Skeletal muscle satellite cell (primary cell): ENCODE data around the gene SIPA1L2.

Source experiments
- H3K27me3 ChIP-seq: 2 replicates; pipeline ENCODE4 v1.7.0; 2013; ENCODE audit warnings: low read length; ENCODE audit not compliant: control insufficient read depth, insufficient read depth
- H3K36me3 ChIP-seq: 2 replicates; pipeline ENCODE4 v1.7.0; 2013; ENCODE audit warnings: mild to moderate bottlenecking, control low read depth, low read length; ENCODE audit not compliant: insufficient read depth
- H3K4me1 ChIP-seq: 2 replicates; pipeline ENCODE4 v1.7.0; 2013; ENCODE audit warnings: low read length; ENCODE audit not compliant: control insufficient read depth, insufficient read depth
- H3K4me2 ChIP-seq: 2 replicates; pipeline ENCODE4 v1.7.0; 2013; ENCODE audit warnings: mild to moderate bottlenecking, low read length
- H3K4me3 ChIP-seq: 2 replicates; pipeline ENCODE4 v1.7.0; 2013; ENCODE audit warnings: low read length
- H3K9ac ChIP-seq: 2 replicates; pipeline ENCODE4 v1.7.0; 2013; ENCODE audit warnings: mild to moderate bottlenecking, low read depth, low read length, moderate library complexity
- H3K9me3 ChIP-seq: replicated peaks from 2 replicates; pipeline ENCODE4 v1.7.0; 2013; ENCODE audit warnings: mild to moderate bottlenecking, control low read depth, low read length

Gene SIPA1L2

DNA sequence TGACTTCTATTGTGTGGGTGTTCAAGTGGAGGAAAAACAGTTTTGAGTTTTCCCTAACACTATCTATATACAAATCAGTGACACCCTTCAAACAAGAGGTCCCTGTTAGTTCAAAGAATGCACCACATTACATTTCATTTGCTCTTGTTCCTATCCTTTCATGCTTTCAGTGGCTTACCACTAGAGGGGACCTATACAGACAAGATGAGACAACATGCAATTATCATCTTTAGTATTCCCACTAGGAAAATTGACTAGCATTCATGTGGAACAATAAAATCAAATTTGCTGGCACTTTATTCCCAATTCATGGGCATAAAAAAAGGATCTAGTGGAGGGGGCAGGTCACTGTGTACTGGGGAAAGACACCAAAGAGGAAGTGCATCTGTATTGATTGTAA lies 13.3 kb upstream of the SIPA1L2 start:
- H3K36me3 ChIP-seq, result no peaks in the 10 kb centered on the region
- H3K4me1 ChIP-seq, result no peaks in the 10 kb centered on the region
- no peaks in the 10 kb centered on the region for H3K27me3 ChIP-seq
- H3K4me3 ChIP-seq, result no peak overlapping the region
- H3K9ac ChIP-seq, result no peak overlapping the region
- H3K9me3 ChIP-seq, result no peaks in the 10 kb centered on the region
- H3K4me2 ChIP-seq, result no peak overlapping the region

DNA sequence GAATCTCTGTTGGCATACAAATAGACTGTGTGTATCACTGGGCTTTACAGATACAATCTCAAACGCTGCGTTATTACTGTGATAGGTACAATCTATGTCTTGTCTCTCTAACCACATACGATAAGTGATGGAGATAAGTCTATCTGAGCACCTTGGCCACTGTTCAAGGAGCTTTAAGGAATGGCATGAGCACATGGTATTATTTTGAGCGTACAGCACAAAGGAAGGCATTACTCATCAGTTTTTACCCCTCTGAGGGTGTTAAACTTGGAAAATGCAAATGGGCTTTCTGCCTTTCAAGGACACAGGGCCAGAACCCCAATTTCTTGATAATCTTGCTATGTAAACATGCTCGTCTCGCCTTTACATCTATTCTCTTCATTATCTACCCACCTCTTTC lies 11.6 kb upstream of the SIPA1L2 start:
- Histone ChIP-seq H3K9me3 (no peaks in the 10 kb centered on the region), H3K4me2 (no peak overlapping the region), H3K27me3 (peaks cover 12% of the 10 kb centered on the region), H3K36me3 (no peaks in the 10 kb centered on the region), H3K4me3 (no peak overlapping the region), H3K9ac (no peak overlapping the region), H3K4me1 (no peaks in the 10 kb centered on the region)

DNA sequence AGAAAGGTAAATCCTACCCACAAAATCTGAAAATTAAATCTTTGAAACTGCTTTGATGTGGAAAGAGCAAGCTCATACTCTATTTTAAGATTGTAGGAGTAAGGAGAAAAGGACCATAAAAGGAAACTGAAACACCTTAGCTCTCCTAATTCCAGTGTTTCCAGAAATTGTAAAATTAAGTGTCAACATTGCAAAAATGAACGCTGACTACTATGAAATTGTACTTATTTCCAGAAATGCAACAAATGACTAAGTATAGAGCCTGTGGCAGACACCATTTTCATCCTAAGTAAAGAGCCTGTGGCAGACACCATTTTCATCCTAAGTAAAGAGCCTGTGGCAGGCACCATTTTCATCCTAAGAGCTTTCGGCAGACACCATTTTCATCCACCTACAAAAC lies 6.9 kb upstream of the SIPA1L2 start:
- no peak overlapping the region for H3K4me3 ChIP-seq
- H3K9me3 ChIP-seq, result no peaks in the 10 kb centered on the region
- no peak overlapping the region for H3K4me2 ChIP-seq
- H3K36me3 ChIP-seq, result no peaks in the 10 kb centered on the region
- H3K9ac ChIP-seq, result no peak overlapping the region
- no peaks in the 10 kb centered on the region for H3K4me1 ChIP-seq
- peaks cover 14% of the 10 kb centered on the region for H3K27me3 ChIP-seq

DNA sequence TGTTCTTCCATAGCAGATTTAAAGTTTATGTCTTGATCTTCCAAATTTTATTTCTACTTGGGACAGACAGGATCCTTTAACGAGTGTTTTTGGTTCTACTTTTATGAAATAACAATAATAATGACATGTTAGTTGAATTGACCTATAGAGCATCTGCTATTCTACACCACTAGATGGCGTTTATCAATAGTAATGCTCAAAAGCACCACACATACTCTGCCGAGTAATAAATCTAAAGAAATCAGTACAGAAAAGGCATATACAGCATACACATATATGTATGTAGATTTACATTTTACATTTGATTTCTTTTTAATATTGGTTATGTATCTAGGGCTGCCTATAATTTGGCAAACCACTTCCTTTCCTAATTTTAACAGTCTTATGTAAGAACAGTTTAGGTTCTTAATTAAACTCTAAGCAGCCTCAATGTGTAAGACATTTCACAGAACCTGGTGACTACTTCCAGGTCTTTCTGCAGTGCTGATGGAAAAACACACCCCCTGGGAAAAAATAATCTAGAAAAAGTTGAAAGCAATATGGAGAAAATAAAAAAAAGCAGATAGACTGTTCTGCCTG lies 5.9 kb upstream of the SIPA1L2 start:
- Histone ChIP-seq H3K4me2 (no peak overlapping the region), H3K36me3 (no peaks in the 10 kb centered on the region), H3K9ac (no peak overlapping the region), H3K4me3 (no peak overlapping the region), H3K27me3 (peaks cover 14% of the 10 kb centered on the region), H3K9me3 (no peaks in the 10 kb centered on the region), H3K4me1 (peaks cover 2% of the 10 kb centered on the region)

DNA sequence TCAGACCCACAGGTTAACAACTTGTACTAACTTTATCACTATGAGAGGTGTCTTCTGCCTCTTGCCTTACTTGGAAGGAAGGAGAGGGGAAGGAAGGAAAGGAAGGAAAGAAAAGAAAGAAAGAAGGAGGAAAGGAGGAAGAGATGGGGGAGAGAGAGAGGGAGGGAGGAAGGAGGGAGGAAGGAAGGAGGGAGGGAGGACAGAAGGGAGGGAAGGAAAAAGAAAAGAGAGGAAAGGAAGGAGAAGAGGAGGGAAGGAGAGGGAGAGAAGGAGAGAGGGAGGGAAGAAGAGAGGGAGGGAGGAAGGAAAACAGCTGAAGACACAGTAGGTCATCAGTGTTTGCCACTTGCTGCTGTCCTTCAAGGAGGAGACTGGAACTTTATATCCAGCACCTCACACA lies 5.3 kb upstream of the SIPA1L2 start:
- no peak overlapping the region for H3K9ac ChIP-seq
- peaks cover 14% of the 10 kb centered on the region for H3K27me3 ChIP-seq
- H3K4me2 ChIP-seq, result no peak overlapping the region
- no peaks in the 10 kb centered on the region for H3K9me3 ChIP-seq
- H3K4me1 ChIP-seq, result peaks cover 6% of the 10 kb centered on the region
- no peak overlapping the region for H3K4me3 ChIP-seq
- no peaks in the 10 kb centered on the region for H3K36me3 ChIP-seq

DNA sequence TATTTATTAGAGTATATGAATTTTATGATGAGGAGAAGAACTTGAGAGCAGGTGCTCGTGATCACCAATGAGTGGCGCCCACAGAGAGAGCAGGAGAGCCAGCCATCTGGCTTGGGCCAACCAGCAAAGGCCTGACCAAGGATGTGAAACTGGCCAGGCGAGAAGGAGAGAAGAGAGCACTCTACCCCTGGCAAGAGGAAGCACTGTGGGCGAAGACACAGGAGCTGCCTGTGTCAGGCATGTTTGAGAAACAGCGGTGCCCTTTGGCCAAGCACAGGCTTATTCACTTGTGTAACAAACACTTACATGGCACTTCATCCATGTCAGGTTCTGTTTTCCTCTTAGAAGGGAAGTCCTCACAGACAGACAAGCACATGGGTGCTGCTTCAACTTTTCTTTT lies 4.2 kb upstream of the SIPA1L2 start:
- H3K36me3 ChIP-seq, result no peaks in the 10 kb centered on the region
- H3K9ac ChIP-seq, result no peak overlapping the region
- no peak overlapping the region for H3K4me2 ChIP-seq
- H3K27me3 ChIP-seq, result peaks cover 14% of the 10 kb centered on the region
- H3K4me3 ChIP-seq, result no peak overlapping the region
- peaks cover 6% of the 10 kb centered on the region for H3K4me1 ChIP-seq
- no peaks in the 10 kb centered on the region for H3K9me3 ChIP-seq

DNA sequence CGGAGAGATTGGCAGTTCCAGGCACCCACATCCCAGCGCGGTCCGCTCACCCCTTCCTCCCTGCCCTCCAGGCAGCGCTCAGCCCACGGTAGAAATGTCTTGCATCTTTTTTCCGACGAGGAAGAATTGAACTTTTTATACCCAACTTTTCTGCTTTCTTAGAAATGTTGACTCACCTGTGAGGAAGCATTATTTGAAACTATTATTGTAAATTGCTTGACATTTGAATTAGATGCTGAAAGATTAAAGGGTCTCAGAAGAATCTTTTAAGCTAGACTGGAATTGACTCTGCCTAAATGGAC lies 912 bp upstream of the SIPA1L2 start:
- Histone ChIP-seq H3K4me1 (peaks cover 17% of the 10 kb centered on the region), H3K9me3 (no peaks in the 10 kb centered on the region), H3K4me2 (peak overlapping the region; percentile 99), H3K9ac (peak overlapping the region; percentile 77), H3K4me3 (peak overlapping the region; percentile 84), H3K27me3 (no peaks in the 10 kb centered on the region), H3K36me3 (no peaks in the 10 kb centered on the region)

DNA sequence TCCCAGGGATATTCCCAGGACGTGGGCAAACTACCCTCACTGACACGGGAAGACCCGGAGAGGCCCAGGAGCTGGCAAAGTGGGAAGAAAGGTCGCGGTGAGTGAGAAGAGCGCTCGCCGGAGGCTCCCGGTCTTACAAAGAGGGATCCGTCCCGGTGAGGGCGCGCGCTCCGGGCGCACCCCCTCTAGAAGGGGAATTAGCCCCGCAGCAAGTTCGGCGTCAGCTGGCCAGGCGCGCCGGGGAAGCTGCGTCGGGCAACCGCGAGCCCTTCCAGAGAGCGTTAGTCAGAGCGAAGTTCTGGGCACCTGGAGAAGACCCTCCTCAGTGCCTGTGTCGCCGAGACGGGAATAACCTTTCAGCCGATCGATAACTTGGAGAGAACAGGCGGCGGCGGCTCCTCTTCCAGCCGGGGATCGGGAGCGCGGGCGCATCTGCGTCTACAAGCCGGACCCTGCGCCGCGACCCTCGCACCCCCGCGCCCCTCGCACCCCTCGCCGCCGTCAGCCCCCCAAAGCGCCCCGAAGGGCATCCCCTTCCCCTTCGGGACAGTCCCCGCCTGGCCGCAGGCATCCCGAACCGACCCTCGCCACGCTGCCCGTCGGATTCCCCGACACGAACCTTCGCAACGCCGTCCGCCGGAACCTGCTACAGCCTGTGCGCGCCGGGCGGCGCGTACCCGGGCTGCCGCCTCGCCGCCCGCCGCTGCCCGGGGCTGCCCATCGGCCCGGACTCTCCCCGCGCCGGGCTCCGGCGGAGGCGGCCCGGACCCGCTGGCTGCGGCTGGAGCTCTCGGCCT lies 485 bp downstream of the SIPA1L2 start:
- Histone ChIP-seq H3K9ac (peak overlapping the region; percentile 46), H3K4me2 (peak overlapping the region; percentile 99), H3K4me3 (peak overlapping the region; percentile 84), H3K9me3 (no peaks in the 10 kb centered on the region), H3K27me3 (no peaks in the 10 kb centered on the region), H3K4me1 (peaks cover 17% of the 10 kb centered on the region), H3K36me3 (no peaks in the 10 kb centered on the region)

DNA sequence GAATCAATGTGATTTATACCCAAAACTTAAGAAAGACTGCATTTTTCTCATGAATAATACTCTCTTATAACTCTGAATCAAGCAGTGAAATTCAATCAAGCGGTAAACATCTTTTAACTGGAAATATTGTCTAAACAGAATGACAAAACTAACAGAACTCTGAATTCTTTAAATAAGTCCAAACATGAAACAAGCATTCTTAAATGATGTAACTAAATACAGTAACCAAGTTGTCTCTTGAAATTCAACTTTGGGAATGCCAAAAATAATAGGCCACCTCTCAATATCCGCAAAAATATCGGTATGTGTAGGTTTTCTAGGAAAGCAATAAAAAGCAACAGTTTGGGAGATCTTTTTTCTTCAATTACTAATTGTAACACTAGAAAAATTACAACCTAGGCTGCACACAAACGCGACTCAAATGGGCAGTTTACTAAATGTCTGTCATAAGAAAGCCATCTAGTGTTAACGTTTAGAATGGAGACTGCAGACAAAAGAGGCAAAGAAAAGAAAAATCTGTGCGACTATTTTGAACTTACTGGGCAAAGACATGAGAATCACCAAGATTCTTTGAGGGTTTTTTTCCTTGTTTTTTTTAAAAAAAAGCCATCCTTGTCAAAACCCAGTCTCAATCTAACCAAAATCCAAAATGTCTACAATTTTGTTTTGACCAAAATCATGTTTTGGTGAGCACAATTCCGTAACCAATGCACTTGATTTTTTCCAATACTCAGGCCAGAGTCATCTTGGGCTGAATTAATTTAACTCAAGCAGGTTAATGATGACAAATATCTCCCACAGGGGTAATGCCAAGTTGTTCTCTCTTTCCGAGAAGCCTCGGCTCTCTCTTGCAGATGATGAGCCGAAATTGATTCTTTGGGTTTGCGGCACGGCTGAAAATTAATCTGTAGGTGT lies 1.3 kb downstream of the SIPA1L2 start:
- Histone ChIP-seq H3K27me3 (no peaks in the 10 kb centered on the region), H3K36me3 (no peaks in the 10 kb centered on the region), H3K9me3 (no peaks in the 10 kb centered on the region), H3K4me3 (peak overlapping the region; percentile 84), H3K9ac (peak overlapping the region; percentile 46), H3K4me1 (peaks cover 17% of the 10 kb centered on the region), H3K4me2 (peak overlapping the region; percentile 99)

DNA sequence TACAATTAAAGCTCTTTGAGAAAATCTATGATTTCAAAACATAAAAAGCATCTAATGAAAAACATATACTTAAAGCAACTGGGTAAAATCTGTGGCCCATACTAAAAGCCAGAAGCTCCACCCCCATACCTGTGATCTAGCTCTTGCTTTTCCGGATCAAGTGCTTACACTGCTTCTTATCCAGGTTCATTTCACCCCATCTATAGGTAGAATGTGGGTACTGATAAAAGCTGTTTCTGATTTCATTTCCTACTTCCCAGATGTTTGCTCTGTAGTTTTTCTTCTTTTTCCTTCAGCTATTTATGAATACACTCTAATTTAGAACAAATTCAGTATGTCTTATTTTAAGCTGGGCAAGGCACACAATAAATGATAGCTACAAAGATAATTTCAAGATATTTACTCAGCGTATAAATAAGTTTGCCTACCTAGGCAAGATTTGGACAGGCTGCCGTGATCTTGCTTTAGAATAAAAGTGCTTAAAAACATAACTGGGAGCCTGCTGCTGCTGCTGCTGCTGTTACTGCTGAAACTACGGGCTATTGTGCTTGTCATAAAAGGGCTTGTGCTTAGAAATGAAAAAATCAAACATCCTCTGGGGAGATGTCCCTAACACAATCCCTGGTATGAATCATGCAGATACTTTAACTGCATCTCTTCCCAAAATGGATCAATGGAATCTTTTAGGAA lies 2.1 kb downstream of the SIPA1L2 start:
- H3K27me3 ChIP-seq, result no peaks in the 10 kb centered on the region
- H3K9ac ChIP-seq, result peak overlapping the region; percentile 25
- no peaks in the 10 kb centered on the region for H3K36me3 ChIP-seq
- no peaks in the 10 kb centered on the region for H3K9me3 ChIP-seq
- H3K4me2 ChIP-seq, result peak overlapping the region; percentile 99
- H3K4me3 ChIP-seq, result no peak overlapping the region
- peaks cover 17% of the 10 kb centered on the region for H3K4me1 ChIP-seq

DNA sequence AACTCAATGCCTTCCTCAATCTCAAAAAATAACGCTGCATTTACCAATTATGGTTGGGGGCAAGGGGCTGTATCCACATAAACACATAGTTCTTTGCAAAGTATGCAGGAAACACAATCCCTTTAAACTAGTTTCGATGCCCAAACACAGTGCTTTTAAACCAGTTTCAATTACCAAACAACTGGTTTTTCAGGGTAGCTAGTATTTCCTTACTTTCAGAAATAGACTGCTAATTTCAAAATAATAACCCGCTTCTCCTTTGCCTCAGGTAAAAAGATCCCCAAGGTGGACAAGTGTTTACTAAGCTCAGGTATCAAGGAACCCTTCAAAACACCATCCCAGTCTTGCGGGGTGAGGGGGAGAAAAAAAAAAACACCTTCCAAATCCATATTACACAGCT lies 2.8 kb downstream of the SIPA1L2 start:
- H3K27me3 ChIP-seq, result no peaks in the 10 kb centered on the region
- H3K9ac ChIP-seq, result no peak overlapping the region
- H3K4me1 ChIP-seq, result peaks cover 17% of the 10 kb centered on the region
- H3K9me3 ChIP-seq, result no peaks in the 10 kb centered on the region
- H3K4me3 ChIP-seq, result no peak overlapping the region
- no peaks in the 10 kb centered on the region for H3K36me3 ChIP-seq
- H3K4me2 ChIP-seq, result no peak overlapping the region
